Tibial artery (tissue), 4 donors: ENCODE results near the gene PDPK1.
"Not testable (repeated sequence)": the region's sequence is repeated elsewhere in the genome, so short reads cannot be mapped to it uniquely, and the experiment has no call there.

Experiments used
- DNase-seq, 2 donors: peaks; one replicate each; pipeline ENCODE4 v3.0.0-alpha.2; 2019
- H3K27ac ChIP-seq, 2 donors: fragments of 200-600 bp; sonication (generic) in 1 of 2; 1 replicate in 1 of 2; 2 replicates in 1 of 2; pipeline ENCODE4 v1.5.1; 2018 to 2019; ENCODE audit warnings: mild to moderate bottlenecking in 1 of 2
- H3K27me3 ChIP-seq, 2 donors: fragments of 200-600 bp; sonication (generic) in 1 of 2; one replicate each; pipeline versions ENCODE4 v1.5.1 to v1.6.0; 2016 to 2019
- H3K36me3 ChIP-seq, 3 donors: fragments of 200-600 bp; sonication (generic) in 2 of 3; one replicate each; pipeline ENCODE4 v1.5.1; 2016 to 2019; ENCODE audit warnings: mild to moderate bottlenecking in 2 of 3
- H3K4me1 ChIP-seq, 4 donors: fragments of 200-600 bp; sonication (generic) in 2 of 4; 1 replicate in 3 of 4; 2 replicates in 1 of 4; pipeline ENCODE4 v1.5.1; 2016 to 2019
- H3K4me3 ChIP-seq, 2 donors: fragments of 200-600 bp; sonication (generic) in 1 of 2; 1 replicate in 1 of 2; 2 replicates in 1 of 2; pipeline ENCODE4 v1.5.1; 2018 to 2019; ENCODE audit warnings: mild to moderate bottlenecking in 2 of 2
- H3K9me3 ChIP-seq, 3 donors: fragments of 200-600 bp; sonication (generic) in 1 of 3; one replicate each; pipeline ENCODE4 v1.5.1; 2016 to 2019
- intact Hi-C: fragments of 100-400 bp; cut with DNase I; formaldehyde crosslinking; loops from one replicate; pipeline ENCODE4 v1.15.0; 2023; ENCODE audit warnings: low total_unique reads
- TF ChIP-seq, protein P1 (sequence below), 2 experiments: fragments of 200-600 bp in 1 of 2; fragments of 450-650 bp in 1 of 2; IDR thresholded peaks; one replicate each; pipeline ENCODE4 v1.5.1; 2017 to 2019; ENCODE audit warnings: antibody characterized with exemption in 2 of 2, mild to moderate bottlenecking in 1 of 2, moderate library complexity in 1 of 2

PDPK1 gene

DNA sequence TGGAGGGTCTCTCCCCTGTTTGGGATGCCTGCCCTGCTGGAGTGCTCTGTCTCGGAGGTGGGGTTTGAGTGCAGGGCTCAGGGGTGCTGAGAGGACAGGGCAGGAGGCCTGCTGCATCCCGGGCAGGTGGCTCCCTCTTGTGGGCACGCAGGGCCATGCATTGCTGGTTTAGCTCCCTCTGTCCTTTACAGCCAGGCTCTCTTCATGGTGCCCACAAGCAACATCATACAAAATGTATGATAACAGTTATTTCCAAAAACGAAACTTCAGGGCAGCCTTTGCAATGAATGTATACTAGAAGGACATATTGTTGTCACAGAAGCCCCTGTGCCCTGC is 22.9 kb downstream of the PDPK1 start:
- H3K4me1 ChIP-seq, H3K4me3 ChIP-seq, H3K27ac ChIP-seq, H3K36me3 ChIP-seq, H3K27me3 ChIP-seq, H3K9me3 ChIP-seq, intact Hi-C loops: not testable (repeated sequence)
- TF ChIP-seq, protein P1, sequence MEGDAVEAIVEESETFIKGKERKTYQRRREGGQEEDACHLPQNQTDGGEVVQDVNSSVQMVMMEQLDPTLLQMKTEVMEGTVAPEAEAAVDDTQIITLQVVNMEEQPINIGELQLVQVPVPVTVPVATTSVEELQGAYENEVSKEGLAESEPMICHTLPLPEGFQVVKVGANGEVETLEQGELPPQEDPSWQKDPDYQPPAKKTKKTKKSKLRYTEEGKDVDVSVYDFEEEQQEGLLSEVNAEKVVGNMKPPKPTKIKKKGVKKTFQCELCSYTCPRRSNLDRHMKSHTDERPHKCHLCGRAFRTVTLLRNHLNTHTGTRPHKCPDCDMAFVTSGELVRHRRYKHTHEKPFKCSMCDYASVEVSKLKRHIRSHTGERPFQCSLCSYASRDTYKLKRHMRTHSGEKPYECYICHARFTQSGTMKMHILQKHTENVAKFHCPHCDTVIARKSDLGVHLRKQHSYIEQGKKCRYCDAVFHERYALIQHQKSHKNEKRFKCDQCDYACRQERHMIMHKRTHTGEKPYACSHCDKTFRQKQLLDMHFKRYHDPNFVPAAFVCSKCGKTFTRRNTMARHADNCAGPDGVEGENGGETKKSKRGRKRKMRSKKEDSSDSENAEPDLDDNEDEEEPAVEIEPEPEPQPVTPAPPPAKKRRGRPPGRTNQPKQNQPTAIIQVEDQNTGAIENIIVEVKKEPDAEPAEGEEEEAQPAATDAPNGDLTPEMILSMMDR (IDR thresholded peaks at IDR 0.05) = peak in 1 of 2 experiments; percentile 37
- DNase-seq = peak in 1 of 2 donors; percentile 53

DNA sequence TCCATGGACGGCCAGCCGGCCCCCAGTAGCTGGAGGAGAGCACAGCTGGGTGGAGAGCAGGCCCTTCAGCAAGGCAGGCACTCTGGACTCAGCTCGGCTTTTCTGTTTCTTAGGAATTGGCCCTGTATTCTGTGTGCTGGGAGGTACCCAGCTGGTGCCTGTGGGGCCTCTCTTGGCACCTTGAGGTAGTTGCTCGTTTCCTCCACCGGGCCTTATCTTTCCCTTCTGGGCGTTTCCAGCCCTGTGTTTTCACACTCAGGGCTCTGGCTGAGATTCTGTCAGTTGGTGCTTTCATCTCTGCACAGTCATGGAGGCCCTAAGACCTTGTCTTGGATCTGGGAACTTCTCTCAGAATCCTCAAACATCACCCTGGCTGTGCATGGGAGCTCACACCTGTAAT is 29.7 kb downstream of the PDPK1 start:
- H3K36me3 ChIP-seq, H3K4me3 ChIP-seq, intact Hi-C loops, H3K4me1 ChIP-seq, H3K27me3 ChIP-seq, DNase-seq, H3K27ac ChIP-seq, H3K9me3 ChIP-seq: not testable (repeated sequence)

DNA sequence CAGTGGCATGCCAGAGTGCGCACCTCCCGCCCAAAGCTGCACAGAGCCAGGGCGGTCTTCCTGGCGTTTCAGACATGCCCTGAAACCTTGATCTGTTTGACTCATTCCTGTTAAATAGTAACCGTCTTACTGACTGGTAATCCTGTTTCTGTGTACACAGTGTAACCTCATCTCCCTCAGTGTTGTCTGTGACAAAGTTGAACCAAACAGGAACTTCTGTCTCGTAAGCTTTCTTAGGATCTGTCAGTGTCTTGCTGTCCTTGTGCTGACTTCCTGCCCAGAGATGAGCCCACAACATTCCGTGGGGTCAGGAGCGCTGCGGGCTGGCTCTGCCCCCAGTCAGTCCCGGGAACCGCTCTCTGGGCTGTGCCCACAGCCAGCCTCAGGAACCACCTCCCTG is 30.8 kb downstream of the PDPK1 start:
- H3K27me3 ChIP-seq, intact Hi-C loops, H3K4me3 ChIP-seq, H3K4me1 ChIP-seq, DNase-seq, H3K36me3 ChIP-seq, H3K27ac ChIP-seq, H3K9me3 ChIP-seq: not testable (repeated sequence)

DNA sequence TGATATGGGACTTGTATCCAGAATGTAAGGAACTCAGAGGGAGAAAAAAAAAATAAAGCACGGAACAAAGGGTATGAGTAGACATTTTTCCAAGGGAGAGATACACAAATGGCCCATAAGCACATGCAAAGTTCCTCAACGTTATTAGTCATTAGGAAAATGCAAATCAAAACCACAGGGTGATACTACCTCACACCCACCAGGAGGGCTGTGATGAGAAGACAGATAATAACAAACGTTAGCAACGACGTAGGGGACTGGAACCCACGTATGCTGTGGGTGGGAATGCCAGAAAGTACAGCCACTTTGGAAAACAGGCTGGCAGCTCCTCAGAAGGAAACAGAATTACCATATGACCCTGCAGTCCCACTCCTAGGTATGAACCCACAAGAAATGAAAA is 34.9 kb downstream of the PDPK1 start:
- H3K4me1 ChIP-seq, H3K4me3 ChIP-seq, H3K27me3 ChIP-seq, intact Hi-C loops, DNase-seq, H3K36me3 ChIP-seq, H3K27ac ChIP-seq, H3K9me3 ChIP-seq: not testable (repeated sequence)

DNA sequence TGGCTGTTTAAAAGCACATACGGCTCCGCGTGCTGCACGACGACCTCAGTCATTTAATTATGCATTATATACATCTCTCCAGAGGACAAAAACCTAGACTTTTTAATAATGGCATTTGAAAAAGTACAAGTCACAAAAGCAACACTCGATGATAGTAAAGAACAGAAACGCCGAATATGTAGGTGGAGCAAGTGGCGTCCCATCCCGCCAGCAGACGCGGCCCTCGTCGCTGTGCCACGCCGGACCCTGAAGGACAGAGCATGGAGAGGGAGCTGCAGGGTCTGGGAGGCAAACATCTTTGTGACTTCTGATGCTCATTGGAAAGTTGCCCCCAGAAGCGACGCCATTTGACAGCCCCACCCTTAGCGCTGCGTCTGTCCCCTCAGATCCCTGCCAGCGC is 38.0 kb downstream of the PDPK1 start:
- H3K27me3 ChIP-seq, H3K4me3 ChIP-seq, H3K27ac ChIP-seq, H3K4me1 ChIP-seq, intact Hi-C loops, H3K36me3 ChIP-seq, DNase-seq, H3K9me3 ChIP-seq: not testable (repeated sequence)

DNA sequence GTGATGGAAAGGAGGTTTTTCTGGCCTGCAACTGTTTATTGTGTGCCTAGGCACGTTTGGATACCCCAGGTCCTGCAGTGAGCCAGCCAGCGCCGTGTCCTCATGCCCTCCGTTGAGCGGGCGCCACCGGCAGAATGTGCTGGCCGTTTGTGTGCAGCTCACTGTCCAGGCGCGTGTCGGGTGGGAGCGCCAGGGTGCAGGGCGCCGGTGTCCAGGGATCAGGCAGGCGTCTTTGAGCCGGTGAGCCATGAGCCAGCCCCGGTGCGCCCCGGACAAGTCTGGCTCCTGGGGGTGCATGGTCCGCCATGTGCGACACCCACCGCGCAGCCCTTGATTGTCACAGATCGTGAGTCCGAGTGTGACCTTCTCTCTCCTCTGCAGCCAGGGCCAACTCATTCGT is 39.2 kb downstream of the PDPK1 start:
- H3K27ac ChIP-seq, DNase-seq, H3K36me3 ChIP-seq, H3K4me3 ChIP-seq, H3K27me3 ChIP-seq, H3K4me1 ChIP-seq, intact Hi-C loops, H3K9me3 ChIP-seq: not testable (repeated sequence)

DNA sequence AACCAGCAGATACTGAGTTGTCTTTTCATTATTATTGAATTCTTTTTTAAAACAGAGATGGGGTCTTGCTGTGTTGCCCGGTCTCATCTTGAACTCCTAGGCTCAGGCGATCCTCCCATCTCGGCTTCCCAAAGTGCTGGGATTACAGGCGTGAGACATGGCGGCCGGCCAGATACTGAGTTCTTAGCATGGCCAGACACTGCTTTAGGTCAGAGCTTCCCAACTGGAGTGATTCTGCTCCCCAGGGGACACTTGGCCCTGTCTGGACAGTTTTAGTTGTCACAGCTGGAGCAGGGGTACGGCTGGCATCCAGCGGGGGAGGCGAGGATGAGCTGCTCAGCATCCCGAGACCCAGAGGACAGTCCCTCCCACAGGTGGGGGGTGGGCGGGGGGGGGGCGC is 41.1 kb downstream of the PDPK1 start:
- H3K4me1 ChIP-seq, H3K9me3 ChIP-seq, intact Hi-C loops, DNase-seq, H3K36me3 ChIP-seq, H3K27me3 ChIP-seq, H3K27ac ChIP-seq, H3K4me3 ChIP-seq: not testable (repeated sequence)

DNA sequence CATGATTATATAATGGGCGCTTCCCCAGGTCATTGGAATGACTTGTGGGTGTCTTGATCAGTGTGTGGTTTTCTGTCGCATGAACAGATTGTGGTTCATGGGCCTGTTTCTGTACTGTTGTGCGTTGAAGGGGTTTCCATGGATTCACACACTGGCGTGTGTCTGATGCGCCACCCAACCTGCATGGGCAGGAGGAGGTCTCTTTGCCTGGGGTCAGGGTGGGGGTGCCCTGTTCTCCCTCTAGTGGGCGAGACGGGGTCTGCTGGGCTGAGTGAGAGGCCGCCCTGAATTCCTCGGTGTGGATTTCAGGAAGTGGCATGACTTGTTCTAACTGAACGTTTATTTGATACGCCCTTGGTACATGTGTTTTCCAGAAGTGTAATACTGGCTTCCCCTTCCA is 42.3 kb downstream of the PDPK1 start:
- intact Hi-C loops, H3K4me1 ChIP-seq, H3K4me3 ChIP-seq, H3K36me3 ChIP-seq, H3K27me3 ChIP-seq, DNase-seq, H3K9me3 ChIP-seq, H3K27ac ChIP-seq: not testable (repeated sequence)

DNA sequence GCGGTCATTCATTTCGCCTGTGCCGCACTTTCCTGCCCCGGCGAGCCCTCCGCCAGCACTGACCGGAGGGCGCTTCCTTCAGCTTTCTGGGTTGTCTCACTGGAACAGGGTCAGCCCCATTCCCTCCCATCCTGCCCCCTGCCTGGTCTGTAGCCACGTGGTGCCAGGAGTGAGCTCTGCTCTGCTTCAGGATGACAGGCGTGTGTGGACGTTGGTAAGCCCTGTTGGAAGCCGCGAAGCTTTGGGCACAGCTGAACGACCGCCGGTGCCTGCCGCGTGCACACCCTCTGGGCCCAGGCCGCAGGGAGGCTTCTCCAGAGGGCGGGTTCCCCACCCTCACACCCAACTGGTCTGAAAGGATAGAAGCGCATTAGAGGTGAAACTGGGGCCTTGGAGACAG is 43.0 kb downstream of the PDPK1 start:
- H3K27me3 ChIP-seq, H3K4me1 ChIP-seq, H3K9me3 ChIP-seq, H3K27ac ChIP-seq, DNase-seq, intact Hi-C loops, H3K4me3 ChIP-seq: not testable (repeated sequence)
- H3K36me3 ChIP-seq = peaks cover 5 to 13% (median 10%) of the 10 kb centered on the region in 3 donors

DNA sequence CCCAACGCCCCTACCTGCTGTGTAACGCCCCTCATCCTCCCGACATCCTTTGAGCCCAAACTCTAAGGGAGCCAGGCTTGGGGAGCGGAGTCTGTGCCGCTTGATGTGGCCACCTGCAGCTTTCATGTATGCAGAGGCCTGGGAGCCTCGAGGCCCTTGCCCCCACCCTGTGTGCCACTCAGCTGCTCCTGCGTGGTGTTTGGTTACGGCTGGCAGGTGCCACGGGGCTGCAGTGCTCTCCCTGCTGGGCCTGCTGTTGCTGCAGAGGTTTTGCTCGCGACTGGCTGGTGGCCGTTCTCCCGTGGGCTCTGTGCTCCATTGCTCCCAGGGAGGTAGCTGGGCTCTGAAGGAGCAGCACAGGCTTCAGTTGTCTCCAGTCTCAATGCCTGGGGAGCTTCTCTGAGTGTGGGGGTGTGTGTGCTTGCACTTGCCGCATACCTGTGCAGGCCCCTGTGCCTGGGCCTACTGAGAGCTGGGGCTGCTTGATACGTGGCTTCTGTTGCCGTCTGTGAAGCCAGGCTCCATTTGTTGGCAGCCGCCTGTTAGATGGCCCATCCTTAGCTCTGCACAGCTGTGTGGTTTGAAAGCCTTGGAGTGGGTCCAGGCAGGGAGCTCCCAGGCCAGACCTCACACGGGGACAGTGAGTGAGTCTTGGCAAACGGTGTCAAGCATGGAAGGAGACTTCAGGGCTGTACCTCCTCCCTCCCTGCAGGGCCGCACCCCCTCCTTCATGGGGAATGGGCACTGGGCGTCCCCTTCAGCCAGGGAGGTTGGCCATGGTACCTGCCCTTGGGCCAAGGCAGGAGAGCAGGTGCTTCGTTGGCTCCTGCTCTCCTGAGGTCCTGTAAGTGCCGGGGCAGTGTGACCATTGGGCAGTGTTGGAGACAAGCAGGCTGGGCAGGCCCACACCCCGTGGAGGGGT is 47.2 kb downstream of the PDPK1 start:
- TF ChIP-seq, protein P1 (IDR thresholded peaks at IDR 0.05) = no peak
- intact Hi-C loops = no loop called here
- Histone ChIP-seq H3K27me3 (no peaks in the 10 kb centered on the region), H3K4me1 (peaks cover 0 to 4% (median 0%) of the 10 kb centered on the region in 4 donors), H3K36me3 (peaks cover 31 to 54% (median 47%) of the 10 kb centered on the region in 3 donors), H3K4me3 (no peak overlapping the region), H3K27ac (no peak overlapping the region), H3K9me3 (no peaks in the 10 kb centered on the region)
- DNase-seq = peak in 1 of 2 donors; percentile 64
